A549 treated with CORT108297 at 1 μM for 4 hours (cell line): ENCODE results near the gene NUDT19. TPM values are rescaled to one million over a fixed set of nuclear protein-coding genes. Genes with fewer than 3 reads are reported as not detected.

Source experiments
- total RNA-seq: library from RNA; stranded (reverse); fragments of 200-300 nt; extraction: Qiagen RNA extraction; gene quantifications from 5 replicates; pipeline ENCODE4 v1.2.3, GENCODE V29; 2022

NUDT19 gene
- 33.0 to 40.1 TPM (median 37.7 TPM) in 5 replicates for total RNA-seq

DNA sequence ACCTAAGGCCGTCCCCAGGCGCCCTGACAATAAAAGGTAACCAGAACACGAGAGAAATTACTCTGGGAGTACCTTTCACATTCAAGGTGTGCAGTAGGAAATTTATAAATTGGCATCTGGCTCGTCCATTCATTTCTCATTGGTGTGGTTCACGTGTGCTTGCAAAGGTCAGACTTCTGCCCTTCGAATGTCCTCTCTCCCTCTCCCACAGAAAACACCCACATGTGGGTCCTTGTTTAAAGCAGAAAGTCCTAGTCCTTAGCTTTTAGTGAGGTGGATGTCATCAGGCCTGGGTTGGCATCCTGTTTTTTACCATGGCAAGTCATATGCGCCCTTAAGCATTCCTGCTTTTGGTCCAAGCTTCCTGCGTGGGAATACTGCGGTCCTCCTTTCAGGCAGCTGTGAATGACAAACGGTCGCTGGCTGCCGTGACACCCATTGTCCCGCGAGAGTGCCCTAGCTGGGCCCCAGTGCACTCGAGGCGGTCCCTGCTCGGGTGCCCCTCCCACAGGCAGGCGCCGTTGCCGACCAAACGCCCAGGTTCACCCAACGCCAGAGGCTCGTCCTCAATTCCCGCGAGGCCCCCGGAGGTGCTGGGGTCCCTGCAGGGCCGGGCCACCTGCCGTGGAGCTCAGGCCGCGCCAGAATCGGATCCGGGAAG lies at the start of gene NUDT19:
Gene NUDT19 (plus strand): TSS at position 531 of the 661 bp plus-strand sequence. CDS start 140 bp downstream, outside the sequence.

GRCh38 chr19:32674931-32675719 lies 16.5 kb upstream of the NUDT19 start, which contains the start of gene ANKRD27:
Gene ANKRD27 (minus strand): TSS chr19:32675180. CDS start chr19:32659015, 16,165 bp downstream.

DNA sequence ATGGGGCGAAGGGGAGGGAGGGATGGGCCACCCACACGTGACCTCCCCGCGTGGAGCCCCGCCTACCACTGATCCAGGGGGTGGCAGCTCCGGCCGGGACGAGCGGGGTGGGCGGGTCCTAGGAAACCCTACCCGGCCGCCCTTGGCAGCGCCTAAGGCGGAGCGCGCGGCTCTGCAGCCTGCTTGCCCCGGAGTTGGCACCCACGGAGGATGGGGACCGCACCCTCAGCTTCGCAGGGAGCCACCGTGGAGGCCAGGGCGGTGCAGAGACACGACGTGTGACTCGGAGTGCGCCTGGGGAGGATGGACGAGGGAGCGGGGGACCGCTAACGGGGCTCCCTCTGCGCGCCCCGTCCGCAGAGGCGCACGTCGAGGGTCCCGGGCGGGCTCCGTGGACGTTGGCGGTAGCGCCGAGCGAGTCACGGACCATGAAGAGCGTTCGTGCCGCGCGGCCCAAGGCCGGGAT lies 15.9 kb upstream of the NUDT19 start, which contains the start of gene RGS9BP:
Gene RGS9BP (plus strand): TSS at position 129 of the 466 bp plus-strand sequence. CDS start 416 bp downstream, outside the sequence.

DNA sequence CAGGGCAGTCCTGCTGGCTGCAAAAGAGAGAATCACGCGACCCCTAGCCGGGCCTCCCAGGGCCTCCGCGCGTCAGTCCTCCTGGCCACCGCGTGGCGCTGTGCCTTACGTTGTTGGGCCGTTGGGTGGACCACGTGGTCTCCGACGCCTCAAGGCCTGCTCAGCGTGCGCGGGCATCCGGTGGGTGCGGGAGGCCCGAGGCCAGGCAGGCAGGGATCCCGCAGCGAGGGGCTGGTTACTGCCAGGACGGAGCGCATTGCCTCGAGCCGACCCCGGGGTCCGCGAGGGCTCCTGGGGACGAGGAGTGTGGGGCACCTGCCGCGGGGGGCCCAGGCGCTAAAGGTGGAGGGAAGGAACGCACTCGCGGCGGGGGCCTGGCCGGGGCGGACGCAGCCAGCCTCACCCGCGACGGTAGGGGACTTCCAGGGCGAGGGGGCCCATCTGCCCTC lies 28.0 kb downstream of the NUDT19 start, which contains the start of gene TDRD12:
Gene TDRD12 (plus strand): TSS at position 157 of the 449 bp plus-strand sequence. CDS start 306 bp downstream, outside the sequence.

Other genes starting within 250 kb of the NUDT19 start
- gene PDCD5, start 110.6 kb upstream of the NUDT19 start, total RNA-seq: 422 to 489 TPM (median 445 TPM) in 5 replicates
- 32.3 to 45.0 TPM (median 40.5 TPM) in 5 replicates for gene ANKRD27, start 16.6 kb upstream of the NUDT19 start, total RNA-seq
- gene RGS9BP, start 16.0 kb upstream of the NUDT19 start, total RNA-seq: 0.34 to 0.51 TPM (median 0.39 TPM) in 5 replicates
- 0.08 to 0.15 TPM (median 0.12 TPM) in 5 replicates for gene TDRD12, start 27.9 kb downstream of the NUDT19 start, total RNA-seq
- 0.27 to 0.76 TPM (median 0.44 TPM) in 5 replicates for gene SLC7A9, start 177.9 kb downstream of the NUDT19 start, total RNA-seq